ENCODE results near the gene PLEKHG5.

PLEKHG5 gene, protein sequence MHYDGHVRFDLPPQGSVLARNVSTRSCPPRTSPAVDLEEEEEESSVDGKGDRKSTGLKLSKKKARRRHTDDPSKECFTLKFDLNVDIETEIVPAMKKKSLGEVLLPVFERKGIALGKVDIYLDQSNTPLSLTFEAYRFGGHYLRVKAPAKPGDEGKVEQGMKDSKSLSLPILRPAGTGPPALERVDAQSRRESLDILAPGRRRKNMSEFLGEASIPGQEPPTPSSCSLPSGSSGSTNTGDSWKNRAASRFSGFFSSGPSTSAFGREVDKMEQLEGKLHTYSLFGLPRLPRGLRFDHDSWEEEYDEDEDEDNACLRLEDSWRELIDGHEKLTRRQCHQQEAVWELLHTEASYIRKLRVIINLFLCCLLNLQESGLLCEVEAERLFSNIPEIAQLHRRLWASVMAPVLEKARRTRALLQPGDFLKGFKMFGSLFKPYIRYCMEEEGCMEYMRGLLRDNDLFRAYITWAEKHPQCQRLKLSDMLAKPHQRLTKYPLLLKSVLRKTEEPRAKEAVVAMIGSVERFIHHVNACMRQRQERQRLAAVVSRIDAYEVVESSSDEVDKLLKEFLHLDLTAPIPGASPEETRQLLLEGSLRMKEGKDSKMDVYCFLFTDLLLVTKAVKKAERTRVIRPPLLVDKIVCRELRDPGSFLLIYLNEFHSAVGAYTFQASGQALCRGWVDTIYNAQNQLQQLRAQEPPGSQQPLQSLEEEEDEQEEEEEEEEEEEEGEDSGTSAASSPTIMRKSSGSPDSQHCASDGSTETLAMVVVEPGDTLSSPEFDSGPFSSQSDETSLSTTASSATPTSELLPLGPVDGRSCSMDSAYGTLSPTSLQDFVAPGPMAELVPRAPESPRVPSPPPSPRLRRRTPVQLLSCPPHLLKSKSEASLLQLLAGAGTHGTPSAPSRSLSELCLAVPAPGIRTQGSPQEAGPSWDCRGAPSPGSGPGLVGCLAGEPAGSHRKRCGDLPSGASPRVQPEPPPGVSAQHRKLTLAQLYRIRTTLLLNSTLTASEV

DNA sequence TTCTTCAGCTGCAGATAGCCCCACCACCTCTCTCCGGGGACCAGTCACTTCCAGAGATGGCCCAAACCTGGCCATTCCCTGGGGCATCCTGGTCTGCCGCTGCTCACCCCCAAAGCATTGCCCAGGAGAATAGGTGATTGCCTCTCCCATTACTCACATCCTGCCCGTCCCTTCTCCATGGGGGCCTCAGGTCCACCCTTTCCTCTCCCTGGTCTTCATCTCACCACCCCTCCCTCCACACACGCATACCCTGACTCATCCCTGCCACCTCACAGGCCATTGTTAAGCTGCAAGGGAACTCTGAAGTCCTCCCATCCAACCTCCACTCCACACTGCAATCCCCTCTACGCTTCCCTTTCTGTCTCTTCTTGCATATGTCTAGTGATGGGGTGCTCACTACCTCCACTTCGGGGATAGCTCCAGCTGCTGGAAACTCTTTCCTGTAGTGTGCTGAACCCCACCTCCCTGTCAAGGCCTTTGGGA, at the start of gene PLEKHG5:
TSS of gene PLEKHG5 (minus strand) at position 188 of the 483 bp plus-strand sequence. CDS start 14,096 bp downstream, outside the sequence.
- no peak for DNase-seq (ENCODE audit: low read depth in 2 of 2)

DNA sequence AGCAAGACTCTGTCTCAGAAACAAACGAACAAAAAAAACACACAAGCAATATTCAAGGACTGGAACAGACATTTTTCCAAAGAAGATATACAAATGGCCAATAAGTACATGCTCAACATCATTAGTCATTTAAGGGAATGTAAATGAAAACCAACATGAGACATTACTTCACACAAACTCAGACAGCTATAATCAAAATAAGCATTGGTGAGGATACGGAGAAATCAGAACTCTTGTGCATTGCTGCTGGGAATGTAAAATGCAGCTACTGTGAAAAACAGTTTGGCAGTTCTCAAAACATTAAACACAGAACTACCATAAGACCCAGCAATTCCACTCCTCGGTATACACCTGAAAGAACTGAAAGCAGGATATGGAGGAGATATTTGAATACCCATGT, 47.5 kb upstream of the PLEKHG5 start:
- DNase-seq (ENCODE audit: low read depth in 2 of 2), result no peak

GRCh38 chr1:6536291-6536690, 44.8 kb upstream of the PLEKHG5 start:
- DNase-seq (ENCODE audit: low read depth in 2 of 2), result no peak

DNA sequence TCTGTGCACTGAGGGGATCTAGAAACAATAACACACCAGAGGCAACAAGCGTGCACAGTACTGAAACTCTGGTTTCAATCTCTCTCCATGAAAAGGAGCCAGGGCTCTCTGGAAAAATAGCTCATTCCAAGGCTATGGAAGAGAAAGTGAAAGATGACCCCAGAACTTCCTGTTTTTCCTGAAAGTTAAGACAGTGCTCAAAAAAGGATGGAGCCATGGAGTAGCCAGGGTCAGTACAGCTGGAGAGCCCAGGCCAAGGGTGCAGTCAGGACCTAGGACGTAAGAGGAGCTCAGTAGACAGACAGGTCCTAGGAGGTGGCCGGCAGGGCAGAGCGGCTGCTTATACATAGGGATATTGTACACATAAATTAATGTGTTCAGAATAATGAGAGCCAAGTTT, 43.7 kb upstream of the PLEKHG5 start:
- DNase-seq (ENCODE audit: low read depth in 2 of 2), result no peak

GRCh38 chr1:6534248-6534822, 42.9 kb upstream of the PLEKHG5 start:
- DNase-seq (ENCODE audit: low read depth in 2 of 2), result no peak

DNA sequence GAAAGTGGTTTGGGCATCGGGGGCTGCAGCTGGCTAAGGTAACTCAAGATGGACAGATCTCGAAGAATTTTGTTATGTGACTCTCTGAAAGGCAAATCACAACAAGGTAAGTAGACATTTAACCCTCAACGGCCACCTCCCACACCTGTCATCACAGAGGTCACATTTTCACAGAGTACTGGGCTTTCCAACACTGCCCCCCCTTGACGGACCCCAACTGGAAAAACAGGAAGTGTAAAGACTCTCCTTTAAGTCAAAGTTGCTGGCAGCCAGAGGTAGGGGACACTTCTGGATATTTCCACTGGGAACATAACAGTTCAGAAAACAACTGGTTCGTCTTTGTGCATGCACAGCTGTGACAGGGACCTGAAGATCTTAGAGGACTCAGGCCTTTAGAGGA, 40.5 kb upstream of the PLEKHG5 start:
- no peak for DNase-seq (ENCODE audit: low read depth in 2 of 2)

GRCh38 chr1:6530504-6531160, 39.2 kb upstream of the PLEKHG5 start:
- no peak for DNase-seq (ENCODE audit: low read depth in 2 of 2)

GRCh38 chr1:6528492-6528891, 37.0 kb upstream of the PLEKHG5 start:
- no peak for DNase-seq (ENCODE audit: low read depth in 2 of 2)

DNA sequence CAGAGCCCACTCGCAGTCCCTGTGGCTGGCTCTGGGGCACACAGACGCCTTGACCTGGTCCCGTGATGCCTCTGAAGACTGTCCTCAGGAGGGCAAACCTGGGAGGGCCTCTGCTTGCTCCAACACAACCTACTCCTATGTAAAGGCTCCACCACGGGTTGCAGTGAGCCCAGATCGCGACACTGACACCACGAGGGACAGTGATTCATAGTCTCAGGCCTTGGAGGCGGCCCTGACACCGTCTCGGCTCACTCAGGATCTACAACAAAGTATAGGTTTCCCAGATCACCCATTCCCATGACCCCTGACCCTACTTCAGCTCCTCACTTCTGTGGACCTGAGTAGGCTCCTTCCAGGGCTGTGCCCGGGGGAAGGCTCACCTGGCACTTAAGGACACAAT, 34.8 kb upstream of the PLEKHG5 start:
- no peak for DNase-seq (ENCODE audit: low read depth in 2 of 2)

DNA sequence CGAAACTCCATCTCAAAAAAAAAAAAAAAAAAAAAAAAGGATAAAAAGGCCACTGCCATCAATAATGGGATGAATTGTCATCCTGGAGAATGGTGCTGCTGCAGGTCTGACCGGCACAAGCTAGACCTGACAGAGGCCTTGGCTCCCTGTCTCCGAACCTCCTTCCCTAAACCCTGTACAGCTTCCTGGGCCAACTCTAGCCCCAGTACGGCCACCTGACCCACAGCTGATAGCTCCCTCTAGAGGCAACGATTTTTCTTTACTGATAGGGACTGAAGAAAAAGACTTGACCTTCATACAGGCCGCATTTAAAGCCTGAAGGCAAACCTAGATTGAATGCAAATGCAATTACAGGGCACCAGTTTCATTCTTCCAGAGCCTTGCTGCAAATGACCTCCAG, 32.1 kb upstream of the PLEKHG5 start:
- no peak for DNase-seq (ENCODE audit: low read depth in 2 of 2)

DNA sequence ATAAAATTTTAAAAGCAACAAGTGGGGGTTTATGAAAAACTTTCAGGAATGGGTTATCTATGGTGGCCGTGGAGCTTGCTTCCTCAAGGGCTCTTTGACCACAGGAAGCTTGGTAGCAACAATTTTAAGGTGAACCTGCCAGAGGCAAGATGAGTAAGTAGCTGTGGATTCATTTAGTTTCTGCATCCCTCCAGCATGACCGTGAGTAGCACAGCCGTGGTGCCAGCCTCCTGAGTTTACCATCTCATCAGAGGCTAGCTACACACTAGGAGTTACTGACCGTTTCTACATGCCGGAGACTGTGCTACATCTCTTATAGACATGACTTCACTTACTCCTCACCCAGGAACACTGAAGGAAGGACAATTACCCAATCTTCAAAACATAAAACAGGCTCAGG, 30.1 kb upstream of the PLEKHG5 start:
- no peak for DNase-seq (ENCODE audit: low read depth in 2 of 2)

DNA sequence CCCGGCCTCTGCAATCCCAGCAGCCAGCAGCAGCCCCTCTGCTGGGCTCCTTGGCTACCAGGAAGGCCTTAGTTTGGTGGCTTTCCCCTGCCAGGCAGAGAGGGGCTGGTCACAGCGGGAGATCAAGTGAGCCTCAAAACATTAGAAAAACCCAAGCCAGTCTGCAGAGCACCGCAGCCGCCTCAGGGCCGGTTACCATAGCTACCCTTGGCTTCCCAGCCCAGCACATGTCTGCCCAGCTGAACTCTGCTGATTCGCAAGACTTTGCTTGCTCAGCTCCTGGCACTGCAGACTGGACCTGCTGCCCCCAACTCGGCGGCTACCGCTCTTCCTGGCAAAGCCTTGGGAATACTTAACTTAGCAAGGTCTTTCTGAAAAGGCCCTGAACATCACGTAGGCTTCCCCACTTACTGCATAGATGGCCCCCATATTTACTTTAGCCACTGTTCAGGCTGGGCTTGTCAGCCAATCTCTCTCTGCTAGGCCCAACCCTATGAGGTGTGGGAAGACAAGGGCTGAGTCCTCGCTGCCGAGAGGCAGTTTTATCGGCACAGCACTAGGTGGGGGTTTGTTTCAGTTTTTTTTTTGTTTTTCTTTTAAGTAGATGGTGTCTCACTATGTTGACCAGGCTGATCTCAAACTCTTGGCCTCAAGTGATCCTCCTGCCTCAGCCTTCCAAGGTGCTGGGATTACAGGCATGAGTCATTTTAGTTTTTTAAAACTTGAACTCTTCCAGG, 28.6 kb upstream of the PLEKHG5 start:
- DNase-seq (ENCODE audit: low read depth in 2 of 2), result no peak

- DNase-seq (ENCODE audit: low read depth in 2 of 2), result no peak
Observed at GRCh38 chr1:6519491-6519934, 28.0 kb upstream of the PLEKHG5 start.

DNA sequence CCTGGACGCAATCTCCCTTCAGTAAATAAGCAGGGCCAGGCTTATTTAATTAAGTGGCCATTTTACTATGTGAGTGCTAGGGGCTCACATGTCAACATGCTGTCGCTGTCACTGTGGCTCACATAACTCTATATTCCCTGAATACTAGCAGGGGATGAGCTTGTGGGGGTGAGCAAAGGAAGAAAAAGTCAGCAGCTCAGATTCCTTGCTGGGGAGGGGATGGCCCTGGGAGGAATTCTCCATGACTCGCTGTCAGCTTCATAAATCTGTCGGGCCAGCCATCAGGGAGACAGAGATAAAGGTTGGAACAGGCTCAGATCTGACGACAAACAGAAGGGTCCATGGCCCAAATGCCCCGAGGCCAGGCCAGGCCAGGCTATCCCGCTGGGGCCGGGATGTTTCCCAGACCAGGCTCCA, 26.0 kb upstream of the PLEKHG5 start:
- no peak for DNase-seq (ENCODE audit: low read depth in 2 of 2)

- DNase-seq (ENCODE audit: low read depth in 2 of 2), result no peak
Observed at GRCh38 chr1:6515771-6516170, 24.3 kb upstream of the PLEKHG5 start.

GRCh38 chr1:6513320-6513801, 21.9 kb upstream of the PLEKHG5 start:
- DNase-seq (ENCODE audit: low read depth in 2 of 2), result no peak

GRCh38 chr1:6512908-6513280, 21.4 kb upstream of the PLEKHG5 start:
- DNase-seq (ENCODE audit: low read depth in 2 of 2), result no peak

GRCh38 chr1:6512245-6512907, 20.9 kb upstream of the PLEKHG5 start:
- DNase-seq (ENCODE audit: low read depth in 2 of 2), result no peak

DNA sequence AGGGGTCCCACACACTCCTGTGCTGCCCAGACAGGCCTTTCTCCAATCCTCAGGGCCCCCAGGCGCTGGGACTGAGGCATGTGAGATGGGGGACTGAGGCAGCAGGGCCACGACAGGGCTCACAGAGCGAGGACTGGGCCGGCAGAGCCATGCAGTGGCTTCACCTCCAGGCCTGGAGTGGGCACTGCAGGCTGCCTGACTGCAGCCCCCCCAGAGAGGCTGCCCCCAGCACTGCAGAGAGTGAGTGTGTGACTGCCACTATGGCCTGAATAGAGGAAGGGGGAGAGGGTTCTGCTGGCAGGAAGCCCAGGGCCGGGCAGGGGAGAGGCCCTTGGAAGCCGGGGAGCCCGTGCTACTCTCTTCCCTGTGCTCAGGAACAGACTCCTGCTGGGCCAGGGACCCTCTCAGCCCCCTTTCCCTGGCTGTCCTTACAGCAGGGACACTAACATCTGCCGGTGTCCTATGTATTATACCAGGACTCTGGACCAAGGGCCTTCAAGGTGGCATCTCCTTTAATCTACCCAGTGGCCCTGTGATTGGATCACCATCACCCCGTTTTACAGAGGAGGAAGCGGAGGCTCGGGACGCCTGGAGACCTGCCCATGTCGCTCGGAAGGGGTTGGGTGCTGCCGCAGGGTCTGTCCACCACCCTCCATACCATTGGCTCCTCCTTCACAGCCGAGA, 20.2 kb upstream of the PLEKHG5 start:
- no peak for DNase-seq (ENCODE audit: low read depth in 2 of 2)

GRCh38 chr1:6511056-6511455, 19.6 kb upstream of the PLEKHG5 start:
- no peak for DNase-seq (ENCODE audit: low read depth in 2 of 2)

All from stimulated activated CD4-positive, alpha-beta T cell treated with anti-CD3 and anti-CD28 coated beads, Interleukin-1b, Interleukin-23, amount 100 ng/mL, for 4 hours (primary cell).